Measurements from ENCODE around the gene SDCCAG8. TPM values are rescaled to one million over a fixed set of nuclear protein-coding genes. Genes with fewer than 3 reads are reported as not detected.

The SDCCAG8 gene
- polyA plus RNA-seq, 2 of the 4 experiments (the other 2 are of a cell fraction), result 48.8 to 64.8 TPM

- FAIRE-seq (no peak), DNase-seq (ENCODE audit: low read depth in 1 of 2, low spot score in 1 of 2) (no peak), ATAC-seq (no peak)
- H3K4me1 ChIP-seq, result peaks cover 7% of the 10 kb centered on the region; the same call in 2 of the 3 replicates
- H3K4me3 ChIP-seq, result no peak overlapping the region
- no peak for TF ChIP-seq CTCF (IDR thresholded peaks at IDR 0.05)
- H3K4me2 ChIP-seq, result no peak overlapping the region
- H3K27ac ChIP-seq, result no peak overlapping the region
- ChIA-PET CTCF (interaction anchor here (1.0 kb wide), 1 partner anchor 10 kb away, joined by 3 read pairs; no protein-coding TSS in a partner anchor), POLR2A (no interaction called here)
- no peaks in the 10 kb centered on the region for H3K9me3 ChIP-seq
Observed at GRCh38 chr1:243408479-243408878, 152.6 kb downstream of the SDCCAG8 start.

GRCh38 chr1:243409284-243409683, 153.4 kb downstream of the SDCCAG8 start:
- no peak for ATAC-seq
- Histone ChIP-seq H3K9me3 (no peaks in the 10 kb centered on the region), H3K4me2 (no peak overlapping the region), H3K4me3 (no peak overlapping the region), H3K4me1 (peaks cover 7% of the 10 kb centered on the region; the same call in 2 of the 3 replicates), H3K27ac (no peak overlapping the region)
- peak; percentile 2 to 22 for DNase-seq (ENCODE audit: low read depth in 1 of 2, low spot score in 1 of 2)
- TF ChIP-seq PHF8 (IDR thresholded peaks at IDR 0.05; ENCODE audit: borderline replicate concordance, low read depth) (no peak), ZFP36 (IDR thresholded peaks at IDR 0.05; ENCODE audit: borderline replicate concordance, partially characterized antibody) (no peak), RFX5 (IDR thresholded peaks at IDR 0.05) (no peak), RAD21 (conservative IDR thresholded peaks at IDR 0.05 in 1 of 2, IDR thresholded peaks at IDR 0.05 in 1 of 2) (peak; percentile 20 to 46; a peak in 2 of 5 replicates), CTCF (IDR thresholded peaks at IDR 0.05) (peak; percentile 19; the same call in 1 of the 3 replicates)
- 80% methylated on average over 2 of the region's 2 CpGs for WGBS (ENCODE audit: missing lambda C conversion rate)
- FAIRE-seq, result no peak
- ChIA-PET CTCF (no interaction called here), POLR2A (no interaction called here)

- no peak for FAIRE-seq
- Histone ChIP-seq H3K4me2 (no peak overlapping the region), H3K9me3 (no peaks in the 10 kb centered on the region), H3K27ac (no peak overlapping the region), H3K4me1 (peaks cover 7% of the 10 kb centered on the region; the same call in 2 of the 3 replicates), H3K4me3 (no peak overlapping the region)
- TF ChIP-seq EHMT2 (IDR thresholded peaks at IDR 0.05; ENCODE audit: low read depth) (no peak), BCL3 (IDR thresholded peaks at IDR 0.05) (no peak), HEYL (CRISPR knock-in tag; IDR thresholded peaks at IDR 0.05) (no peak), TFCP2L1 (CRISPR knock-in tag; IDR thresholded peaks at IDR 0.05) (no peak), RARB (CRISPR knock-in tag; IDR thresholded peaks at IDR 0.05) (no peak), NFE2L2 (conservative IDR thresholded peaks at IDR 0.05; ENCODE audit: low read length) (no peak), EP300 (IDR thresholded peaks at IDR 0.05) (no peak), RCOR1 (IDR thresholded peaks at IDR 0.05; ENCODE audit: low read depth, low read length) (no peak), ZSCAN20 (CRISPR knock-in tag; IDR thresholded peaks at IDR 0.05) (no peak), PHF8 (IDR thresholded peaks at IDR 0.05; ENCODE audit: borderline replicate concordance, low read depth) (no peak), RFX5 (IDR thresholded peaks at IDR 0.05) (no peak), CTCF (IDR thresholded peaks at IDR 0.05) (no peak)
- ChIA-PET POLR2A (no interaction called here), CTCF (no interaction called here)
- DNase-seq (ENCODE audit: low read depth in 1 of 2, low spot score in 1 of 2), result no peak
- WGBS (ENCODE audit: missing lambda C conversion rate), result 80% methylated on average over 5 of the region's 5 CpGs
- no peak for ATAC-seq
Observed at GRCh38 chr1:243411472-243411871, 155.6 kb downstream of the SDCCAG8 start.

All from A549 (cell line).